K562 (cell line): ENCODE data around the gene PCDHGB1. TPM values are rescaled to one million over a fixed set of nuclear protein-coding genes. Genes with fewer than 3 reads are reported as not detected.
A peak's percentile ranks its signal among the peaks of the same experiment; 100 is the strongest.

ENCODE experiments used
- CCNT2 ChIP-seq: IDR thresholded peaks from 2 replicates; pipeline ENCODE4 v1.6.1; 2011; ENCODE audit warnings: borderline replicate concordance, low read depth, mild to moderate bottlenecking, moderate library complexity, mixed read lengths, low read length; ENCODE audit not compliant: insufficient read length; ENCODE audit errors: extremely low read depth
- CREB1 ChIP-seq, 2 experiments: sonication (generic) in 1 of 2; formaldehyde crosslinking in 1 of 2; IDR thresholded peaks; 2 replicates each; pipeline versions ENCODE4 v1.6.1 to v1.8.0; 2012 to 2022; ENCODE audit warnings: inconsistent platforms in 1 of 2, mild to moderate bottlenecking in 1 of 2, missing genetic modification reagents in 1 of 2, moderate library complexity in 1 of 2
- DIDO1 ChIP-seq: fragments of 450-650 bp; IDR thresholded peaks from 2 replicates; pipeline ENCODE4 v1.6.1; 2016; ENCODE audit warnings: low read depth, missing biosample characterization, missing genetic modification characterization
- ELK3 ChIP-seq: fragments of 450-650 bp; formaldehyde crosslinking; IDR thresholded peaks from 2 replicates; pipeline ENCODE4 v1.4.0; 2020; ENCODE audit warnings: mild to moderate bottlenecking
- EP400 ChIP-seq: fragments of 450-650 bp; IDR thresholded peaks from 2 replicates; pipeline ENCODE4 v1.6.1; 2017; ENCODE audit warnings: antibody characterized with exemption, mild to moderate bottlenecking, moderate library complexity
- GATAD2A ChIP-seq: fragments of 450-650 bp; IDR thresholded peaks from 2 replicates; pipeline ENCODE4 v1.6.1; 2017
- HNRNPL ChIP-seq: fragments of 200-400 bp; formaldehyde crosslinking; IDR thresholded peaks from 2 replicates; pipeline ENCODE4 v1.6.1; 2017; ENCODE audit warnings: low read depth, mild to moderate bottlenecking, low read length
- L3MBTL2 ChIP-seq: fragments of 450-650 bp; IDR thresholded peaks from 2 replicates; pipeline ENCODE4 v1.6.1; 2016; ENCODE audit warnings: mild to moderate bottlenecking, moderate library complexity
- MAZ ChIP-seq, 2 experiments: fragments of 450-650 bp in 1 of 2; sonication (generic) in 1 of 2; formaldehyde crosslinking; IDR thresholded peaks in 1 of 2; conservative IDR thresholded peaks in 1 of 2; 2 replicates each; pipeline versions ENCODE4 v1.4.0 to v1.5.0; 2020; ENCODE audit warnings: mild to moderate bottlenecking in 1 of 2, missing genetic modification reagents in 1 of 2
- MED1 ChIP-seq: sonication (generic); formaldehyde crosslinking; IDR thresholded peaks from 2 replicates; pipeline ENCODE4 v1.8.1; 2023; ENCODE audit warnings: missing genetic modification reagents, borderline replicate concordance
- NKRF ChIP-seq: fragments of 450-650 bp; IDR thresholded peaks from 2 replicates; pipeline ENCODE4 v1.6.1; 2016; ENCODE audit warnings: borderline replicate concordance
- POLR2H ChIP-seq: IDR thresholded peaks from 2 replicates; pipeline ENCODE4 v1.6.1; 2016; ENCODE audit warnings: missing genetic modification characterization, low read depth, mild to moderate bottlenecking, control low read depth, missing compliant biosample characterization, moderate library complexity
- RAD51 ChIP-seq: fragments of 450-650 bp; IDR thresholded peaks from 2 replicates; pipeline ENCODE4 v1.7.1; 2016; ENCODE audit warnings: low read depth, mild to moderate bottlenecking, borderline replicate concordance
- SOX6 ChIP-seq: fragments of 450-650 bp; IDR thresholded peaks from 2 replicates; pipeline ENCODE4 v1.6.1; 2014; ENCODE audit warnings: mild to moderate bottlenecking
- SP1 ChIP-seq: sonication (generic); formaldehyde crosslinking; IDR thresholded peaks from 2 replicates; pipeline ENCODE4 v1.8.1; 2022; ENCODE audit warnings: mild to moderate bottlenecking, missing genetic modification reagents
- TEAD2 ChIP-seq: fragments of 450-650 bp; IDR thresholded peaks from 2 replicates; pipeline ENCODE4 v1.6.1; 2016; ENCODE audit warnings: missing genetic modification characterization, control low read depth, missing compliant biosample characterization
- THRAP3 ChIP-seq: fragments of 450-650 bp; IDR thresholded peaks from 2 replicates; pipeline ENCODE4 v1.6.1; 2016; ENCODE audit warnings: mild to moderate bottlenecking, inconsistent platforms, borderline replicate concordance
- ZBTB2 ChIP-seq: fragments of 450-650 bp; IDR thresholded peaks from 2 replicates; pipeline ENCODE4 v1.6.1; 2016; ENCODE audit warnings: antibody characterized with exemption
- ZNF121 ChIP-seq: sonication (generic); formaldehyde crosslinking; conservative IDR thresholded peaks from 2 replicates; pipeline ENCODE4 v1.8.0; 2022; ENCODE audit warnings: missing genetic modification reagents
- ZNF764 ChIP-seq: fragments of 250-450 bp; sonication (Bioruptor Pico); IDR thresholded peaks from 2 replicates; pipeline ENCODE4 v1.4.0; 2020; ENCODE audit warnings: low read depth, mild to moderate bottlenecking, moderate library complexity
- ZNF77 ChIP-seq: fragments of 250-450 bp; sonication (Bioruptor Pico); IDR thresholded peaks from 2 replicates; pipeline ENCODE4 v1.5.0; 2020
- ZNF778 ChIP-seq: fragments of 450-650 bp; formaldehyde crosslinking; IDR thresholded peaks from 2 replicates; pipeline ENCODE4 v1.4.0; 2020; ENCODE audit warnings: mild to moderate bottlenecking, moderate library complexity
- polyA plus RNA-seq, 8 experiments: library from polyadenylated mRNA; depleted of rRNA in 4 of 8; stranded (reverse) in 5 of 8; unstranded in 3 of 8; fragments of >200 nt; fragmentation: Nextera tagmentation in 2 of 8; fragmentation: Illumina TruSeq in 1 of 8; extraction: Ambion mirVana in 2 of 8; extraction: Trizol in 1 of 8; gene quantifications; 2 replicates each; pipeline versions ENCODE4 v1.2.1 to v1.2.3, GENCODE V29; 2011 to 2014; ENCODE audit warnings: inconsistent platforms in 1 of 8, missing spikeins in 1 of 8
- total RNA-seq, 7 experiments: library from RNA; depleted of rRNA in 6 of 7; stranded (reverse); fragments of >200 nt in 6 of 7; fragmentation: Illumina TruSeq in 2 of 7; extraction: Trizol in 2 of 7; gene quantifications; 2 replicates each; pipeline versions ENCODE4 v1.2.1 to v1.2.3, GENCODE V29; 2011 to 2021; ENCODE audit warnings: low replicate concordance in 1 of 7

Gene PCDHGB1
- total and polyA plus RNA-seq, 9 of the 15 experiments (the other 6 are each of a cell fraction or from before 2014, with no cell fraction given), result 0.06 to 0.20 (median 0.07) TPM; not detected in 2

- TF ChIP-seq MAZ (CRISPR knock-in tag; conservative IDR thresholded peaks at IDR 0.05 in 1 of 2, IDR thresholded peaks at IDR 0.05 in 1 of 2) (peak; percentile 55 to 87; a peak in 2 of 4 replicates), SOX6 (peak; percentile 93), EP400 (peak; percentile 82), ELK3 (no peak), POLR2H (peak; percentile 95), SP1 (0 out of 2 replicates have a peak, but pooled peaks have one; percentile 13), ZNF778 (CRISPR knock-in tag) (no peak), THRAP3 (no peak), ZNF764 (CRISPR knock-in tag) (0 out of 2 replicates have a peak, but pooled peaks have one; percentile 20), DIDO1 (tag) (no peak), CCNT2 (peak; percentile 38), CREB1 (IDR thresholded peaks at IDR 0.05) (peak; percentile 76), CREB1 (CRISPR knock-in tag; IDR thresholded peaks at IDR 0.05) (peak; percentile 85), TEAD2 (no peak), NKRF (no peak; the same call in 1 of the 2 replicates), GATAD2A (no peak), ZBTB2 (peak; percentile 91), ZNF121 (CRISPR knock-in tag) (no peak), ZNF77 (CRISPR knock-in tag) (no peak), L3MBTL2 (peak; percentile 96), HNRNPL (no peak), MED1 (no peak), RAD51 (no peak)
Observed at GRCh38 chr5:141320225-141321169, 29.4 kb upstream of the PCDHGB1 start, which contains the start of gene TAF7 (continued).
